SKM-1 (cell line): Measurements from ENCODE around the gene LEO1.

ENCODE experiments used
- DNase-seq: peaks from one replicate; lab custom pipeline; 2025; ENCODE audit not compliant: unreplicated experiment; lab: John Stamatoyannopoulos, UW

Gene LEO1

GRCh38 chr15:51932161-51932560 is 39.4 kb downstream of the LEO1 start:
- DNase-seq = no peak

GRCh38 chr15:51931638-51932037 is 39.9 kb downstream of the LEO1 start:
- DNase-seq = no peak

- DNase-seq = no peak
Measured at GRCh38 chr15:51931016-51931415, 40.6 kb downstream of the LEO1 start.

- no peak for DNase-seq
Measured at GRCh38 chr15:51926809-51927208, 44.8 kb downstream of the LEO1 start.

GRCh38 chr15:51924156-51925068 is 47.2 kb downstream of the LEO1 start:
- DNase-seq = no peak

GRCh38 chr15:51917493-51917892 is 54.1 kb downstream of the LEO1 start:
- no peak for DNase-seq

- DNase-seq = no peak
Measured at GRCh38 chr15:51912528-51912927, 59.0 kb downstream of the LEO1 start.

- DNase-seq = no peak
Measured at GRCh38 chr15:51909584-51909983, 62.0 kb downstream of the LEO1 start.

- no peak for DNase-seq
Measured at GRCh38 chr15:51908316-51908715, 63.3 kb downstream of the LEO1 start.

GRCh38 chr15:51907136-51907862 is 64.3 kb downstream of the LEO1 start:
- DNase-seq = no peak

GRCh38 chr15:51904931-51905330 is 66.6 kb downstream of the LEO1 start:
- no peak for DNase-seq

- no peak for DNase-seq
Measured at GRCh38 chr15:51904421-51904820, 67.2 kb downstream of the LEO1 start.

- no peak for DNase-seq
Measured at GRCh38 chr15:51889486-51889885, 82.1 kb downstream of the LEO1 start.

GRCh38 chr15:51888593-51889195 is 82.9 kb downstream of the LEO1 start:
- peak; percentile 49 for DNase-seq
